GM13976 (cell line): ENCODE results near the gene SSX2IP.

Experiments
- DNase-seq: peaks from one replicate; pipeline ENCODE4 v3.0.0; 2012; ENCODE audit warnings: low spot score
- in situ Hi-C: fragments of 300-500 bp; cut with MboI; formaldehyde crosslinking; loops from one replicate; pipeline ENCODE4 v1.12.0; 2022; ENCODE audit warnings: low sequenced_read_pairs, mixed read lengths, inconsistent platforms; ENCODE audit not compliant: unreplicated experiment
- TF ChIP-seq, protein P1 (sequence below): IDR thresholded peaks from 2 replicates; pipeline ENCODE4 v1.5.1; 2012; ENCODE audit warnings: borderline replicate concordance, mild to moderate bottlenecking; ENCODE audit not compliant: insufficient read depth; ENCODE audit errors: extremely low read depth, missing control alignments, control extremely low read depth

SSX2IP gene

DNA sequence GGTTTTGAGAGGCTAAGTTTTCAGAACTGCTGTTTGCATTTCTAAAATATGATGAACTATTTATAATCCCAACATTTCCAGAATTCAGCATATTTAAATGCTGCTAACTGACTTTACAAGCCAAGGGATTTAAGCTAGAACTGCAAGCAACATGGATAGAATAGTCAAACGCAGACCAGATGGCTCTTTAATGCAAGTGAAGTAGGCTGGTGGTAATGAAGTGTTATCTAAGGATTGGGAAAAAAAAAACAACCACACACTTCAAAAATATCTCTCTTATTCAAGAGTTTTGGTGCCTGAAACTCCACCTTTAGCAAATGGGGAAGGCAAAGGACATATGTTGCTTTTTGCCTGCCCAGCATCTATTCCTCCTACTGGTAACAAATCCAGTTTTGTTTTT lies 20.9 kb upstream of the SSX2IP start:
- TF ChIP-seq, protein P1, sequence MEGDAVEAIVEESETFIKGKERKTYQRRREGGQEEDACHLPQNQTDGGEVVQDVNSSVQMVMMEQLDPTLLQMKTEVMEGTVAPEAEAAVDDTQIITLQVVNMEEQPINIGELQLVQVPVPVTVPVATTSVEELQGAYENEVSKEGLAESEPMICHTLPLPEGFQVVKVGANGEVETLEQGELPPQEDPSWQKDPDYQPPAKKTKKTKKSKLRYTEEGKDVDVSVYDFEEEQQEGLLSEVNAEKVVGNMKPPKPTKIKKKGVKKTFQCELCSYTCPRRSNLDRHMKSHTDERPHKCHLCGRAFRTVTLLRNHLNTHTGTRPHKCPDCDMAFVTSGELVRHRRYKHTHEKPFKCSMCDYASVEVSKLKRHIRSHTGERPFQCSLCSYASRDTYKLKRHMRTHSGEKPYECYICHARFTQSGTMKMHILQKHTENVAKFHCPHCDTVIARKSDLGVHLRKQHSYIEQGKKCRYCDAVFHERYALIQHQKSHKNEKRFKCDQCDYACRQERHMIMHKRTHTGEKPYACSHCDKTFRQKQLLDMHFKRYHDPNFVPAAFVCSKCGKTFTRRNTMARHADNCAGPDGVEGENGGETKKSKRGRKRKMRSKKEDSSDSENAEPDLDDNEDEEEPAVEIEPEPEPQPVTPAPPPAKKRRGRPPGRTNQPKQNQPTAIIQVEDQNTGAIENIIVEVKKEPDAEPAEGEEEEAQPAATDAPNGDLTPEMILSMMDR = no peak
- in situ Hi-C loops = no loop called here

DNA sequence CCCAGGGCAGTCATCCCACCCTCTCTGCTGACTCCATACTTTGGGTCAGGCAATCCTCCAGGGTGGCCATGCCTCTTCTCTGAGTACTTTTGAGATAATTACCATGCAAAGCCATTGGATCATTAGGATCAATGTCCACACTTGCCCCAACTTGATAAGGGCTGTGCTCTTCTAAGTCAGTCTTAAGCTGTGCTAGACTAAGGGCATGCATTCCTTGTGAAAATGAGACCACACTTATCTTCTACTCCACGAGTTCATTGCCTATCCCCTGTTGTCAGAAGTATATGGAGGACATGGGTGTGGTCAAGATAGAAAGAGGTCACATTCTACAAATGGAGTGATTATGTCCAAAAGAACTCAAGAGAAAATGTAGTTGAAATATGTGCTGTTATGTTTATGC lies 18.9 kb upstream of the SSX2IP start:
- in situ Hi-C loops = no loop called here
- DNase-seq = no peak
- TF ChIP-seq, protein P1 = no peak

More for the DNA sequence above, 20.9 kb upstream of the SSX2IP start:
- DNase-seq = no peak

DNA sequence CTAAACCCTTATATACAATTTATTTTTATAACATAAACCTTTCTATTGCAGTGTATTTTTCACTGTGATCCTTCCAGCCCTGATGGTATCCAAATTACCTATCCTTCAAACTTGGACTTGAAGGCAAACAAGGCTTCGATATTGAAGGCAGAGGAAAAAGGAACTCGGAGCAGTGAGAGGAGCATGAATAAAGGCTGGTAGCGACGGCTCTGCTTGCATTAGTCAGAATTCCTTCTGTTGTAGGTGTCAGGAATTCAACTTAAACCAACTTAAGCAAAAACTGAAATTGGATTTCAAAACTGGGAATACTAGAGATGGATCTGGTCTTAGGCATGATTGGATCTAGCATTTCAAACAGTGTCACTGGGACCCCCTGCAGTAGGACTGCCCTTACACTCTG lies 17.8 kb upstream of the SSX2IP start:
- in situ Hi-C loops = no loop called here
- DNase-seq = no peak
- TF ChIP-seq, protein P1 = no peak

DNA sequence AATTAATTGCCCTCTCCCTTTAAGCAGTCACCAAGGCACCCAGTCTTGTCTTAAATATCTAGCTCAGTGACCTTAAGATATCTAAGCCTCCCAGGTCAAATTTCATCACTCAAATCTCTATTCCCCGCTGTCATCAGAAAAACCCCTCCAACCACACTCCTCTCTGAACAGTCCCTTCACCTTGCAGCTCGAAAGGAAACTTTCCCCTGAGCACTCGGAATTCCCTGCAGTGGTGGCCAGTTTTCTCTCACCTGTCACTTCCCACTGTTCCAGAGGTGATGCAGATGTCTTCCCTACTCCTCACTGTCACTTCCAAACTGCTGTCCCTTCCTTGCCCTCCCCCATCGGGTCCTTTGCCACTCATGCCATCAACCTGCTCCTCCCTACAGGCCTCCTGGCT lies 15.3 kb upstream of the SSX2IP start:
- in situ Hi-C loops = no loop called here
- TF ChIP-seq, protein P1 = no peak

DNA sequence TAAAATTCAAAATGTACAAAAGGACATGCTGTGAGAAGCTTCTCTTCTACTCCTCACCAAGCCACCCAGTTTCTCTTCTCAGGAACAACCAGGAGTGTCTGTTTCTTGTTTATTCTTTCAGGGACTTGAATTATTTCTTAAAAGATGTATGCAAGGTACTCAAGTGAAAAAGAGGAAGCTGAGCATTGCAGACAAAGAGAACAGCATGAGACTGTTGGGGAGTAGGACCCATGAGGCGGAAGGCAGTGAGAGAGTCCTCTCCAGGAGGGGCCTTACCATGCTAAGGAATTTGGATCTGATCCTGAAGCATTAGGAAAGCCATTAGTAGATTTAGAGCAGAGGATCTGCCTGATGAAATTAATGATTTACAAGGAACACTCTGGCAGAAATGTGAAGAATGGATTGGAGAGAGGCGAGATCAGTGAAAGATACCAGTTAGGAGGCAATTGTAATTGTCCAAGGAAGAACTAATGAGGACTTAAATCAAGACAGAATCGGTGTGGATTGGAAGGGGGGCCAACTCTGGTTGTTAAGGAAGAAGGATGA lies 14.7 kb upstream of the SSX2IP start:
- no peak for DNase-seq
- TF ChIP-seq, protein P1 = no peak
- in situ Hi-C loops = no loop called here

More for the DNA sequence above, 15.3 kb upstream of the SSX2IP start:
- no peak for DNase-seq

DNA sequence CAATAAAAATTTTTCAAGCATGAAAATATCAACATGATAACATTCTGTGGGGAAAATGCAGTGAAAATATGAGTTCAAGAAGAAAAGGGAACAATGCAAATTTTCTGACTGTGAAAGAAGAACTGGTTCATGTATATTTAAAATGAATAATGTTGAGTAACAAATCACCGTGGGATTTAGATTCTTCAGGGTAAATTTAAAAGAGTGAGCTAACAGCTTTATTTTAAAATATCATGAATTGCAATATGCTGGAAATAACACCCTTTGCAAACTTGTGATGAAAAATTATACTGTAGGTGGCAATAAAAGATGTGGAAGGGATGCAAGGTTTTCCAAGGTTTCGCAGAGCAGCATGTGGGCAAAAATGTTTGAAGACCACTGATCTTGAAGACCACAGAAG lies 13.2 kb upstream of the SSX2IP start:
- DNase-seq = no peak
- in situ Hi-C loops = no loop called here
- TF ChIP-seq, protein P1 = no peak
